ENCODE measurements around the gene GFRA1. TPM values are rescaled to one million over a fixed set of nuclear protein-coding genes. Genes with fewer than 3 reads are reported as not detected.

Gene GFRA1
- polyA plus RNA-seq, 1 of the 3 experiments (the other 2 are of a cell fraction): 1.6 TPM

DNA sequence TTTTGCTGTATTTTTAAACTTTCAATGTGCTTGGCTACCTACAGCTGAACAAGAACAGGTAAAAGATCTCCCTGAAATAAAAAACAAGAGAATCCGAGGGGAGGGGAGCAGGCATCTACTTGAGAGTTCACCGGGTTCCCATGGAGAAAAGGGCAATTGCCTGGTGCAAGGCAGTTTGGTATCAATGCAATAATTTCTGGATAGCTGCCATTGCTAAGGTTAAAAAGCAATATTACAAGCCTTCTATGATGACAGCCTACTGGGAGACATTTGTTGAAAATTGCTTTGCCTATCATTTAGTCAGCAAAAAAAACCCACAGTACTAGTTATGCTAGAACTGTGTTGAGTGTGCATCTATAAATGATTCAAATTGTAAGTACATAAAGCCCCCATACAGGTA, 82.1 kb downstream of the GFRA1 start:
- no peaks in the 10 kb centered on the region for H3F3A ChIP-seq (replicated peaks; ENCODE audit: insufficient read depth)
- no peak overlapping the region for H3K27ac ChIP-seq (ENCODE audit: low read depth in 2 of 2, low read length in 1 of 2)
- H3K4me3 ChIP-seq (ENCODE audit: low read depth in 2 of 2, low read length in 1 of 2): no peak overlapping the region
- CTCF ChIA-PET: no interaction called here
- DNase-seq: no peak
- H3K9me2 ChIP-seq: no peaks in the 10 kb centered on the region
- H4K20me1 ChIP-seq (ENCODE audit: insufficient read depth): no peaks in the 10 kb centered on the region
- no peaks in the 10 kb centered on the region for H3K4me1 ChIP-seq (ENCODE audit: control insufficient read depth in 1 of 2, insufficient read depth in 2 of 2, low read depth in 1 of 2, low read length in 1 of 2)
- no peaks in the 10 kb centered on the region for H3K36me3 ChIP-seq (replicated peaks in 1 of 2; ENCODE audit: control insufficient read depth in 1 of 2, insufficient read depth in 2 of 2, low read length in 1 of 2)
- no peak overlapping the region for H3K4me2 ChIP-seq
- TF ChIP-seq YY1 (IDR thresholded peaks at IDR 0.05; ENCODE audit: low read depth) (no peak), FOXJ3 (CRISPR knock-in tag; IDR thresholded peaks at IDR 0.05) (no peak), NRF1 (IDR thresholded peaks at IDR 0.05; ENCODE audit: low read depth, low read length) (no peak), TCF12 (IDR thresholded peaks at IDR 0.05) (no peak), SIN3A (IDR thresholded peaks at IDR 0.05; ENCODE audit: borderline replicate concordance, low read depth, low read length) (no peak), FOXM1 (IDR thresholded peaks at IDR 0.05; ENCODE audit: low read depth) (no peak), RCOR1 (IDR thresholded peaks at IDR 0.05; ENCODE audit: low read length) (no peak), CTCF (IDR thresholded peaks at IDR 0.05) (no peak), RXRA (IDR thresholded peaks at IDR 0.05; ENCODE audit: borderline replicate concordance, low read depth) (no peak), GATA2 (CRISPR knock-in tag; IDR thresholded peaks at IDR 0.05) (no peak), RFX5 (IDR thresholded peaks at IDR 0.05; ENCODE audit: low read length) (no peak), IRF3 (IDR thresholded peaks at IDR 0.05; ENCODE audit: low read depth, low read length) (no peak), ELF1 (IDR thresholded peaks at IDR 0.05) (no peak), SMC3 (IDR thresholded peaks at IDR 0.05; ENCODE audit: low read depth, low read length) (no peak), GABPA (IDR thresholded peaks at IDR 0.05; ENCODE audit: low read depth) (no peak), TAF1 (IDR thresholded peaks at IDR 0.05; ENCODE audit: borderline replicate concordance, low read depth, low read length) (no peak), JUND (IDR thresholded peaks at IDR 0.05) (no peak)
- TF ChIP-seq, protein P1, sequence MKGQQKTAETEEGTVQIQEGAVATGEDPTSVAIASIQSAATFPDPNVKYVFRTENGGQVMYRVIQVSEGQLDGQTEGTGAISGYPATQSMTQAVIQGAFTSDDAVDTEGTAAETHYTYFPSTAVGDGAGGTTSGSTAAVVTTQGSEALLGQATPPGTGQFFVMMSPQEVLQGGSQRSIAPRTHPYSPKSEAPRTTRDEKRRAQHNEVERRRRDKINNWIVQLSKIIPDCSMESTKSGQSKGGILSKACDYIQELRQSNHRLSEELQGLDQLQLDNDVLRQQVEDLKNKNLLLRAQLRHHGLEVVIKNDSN (IDR thresholded peaks at IDR 0.05; ENCODE audit: borderline replicate concordance, low read depth): no peak
- TF ChIP-seq, protein P2, sequence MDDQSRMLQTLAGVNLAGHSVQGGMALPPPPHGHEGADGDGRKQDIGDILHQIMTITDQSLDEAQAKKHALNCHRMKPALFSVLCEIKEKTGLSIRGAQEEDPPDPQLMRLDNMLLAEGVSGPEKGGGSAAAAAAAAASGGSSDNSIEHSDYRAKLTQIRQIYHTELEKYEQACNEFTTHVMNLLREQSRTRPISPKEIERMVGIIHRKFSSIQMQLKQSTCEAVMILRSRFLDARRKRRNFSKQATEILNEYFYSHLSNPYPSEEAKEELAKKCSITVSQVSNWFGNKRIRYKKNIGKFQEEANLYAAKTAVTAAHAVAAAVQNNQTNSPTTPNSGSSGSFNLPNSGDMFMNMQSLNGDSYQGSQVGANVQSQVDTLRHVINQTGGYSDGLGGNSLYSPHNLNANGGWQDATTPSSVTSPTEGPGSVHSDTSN (IDR thresholded peaks at IDR 0.05): no peak
- TF ChIP-seq, protein P3, sequence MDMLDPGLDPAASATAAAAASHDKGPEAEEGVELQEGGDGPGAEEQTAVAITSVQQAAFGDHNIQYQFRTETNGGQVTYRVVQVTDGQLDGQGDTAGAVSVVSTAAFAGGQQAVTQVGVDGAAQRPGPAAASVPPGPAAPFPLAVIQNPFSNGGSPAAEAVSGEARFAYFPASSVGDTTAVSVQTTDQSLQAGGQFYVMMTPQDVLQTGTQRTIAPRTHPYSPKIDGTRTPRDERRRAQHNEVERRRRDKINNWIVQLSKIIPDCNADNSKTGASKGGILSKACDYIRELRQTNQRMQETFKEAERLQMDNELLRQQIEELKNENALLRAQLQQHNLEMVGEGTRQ (IDR thresholded peaks at IDR 0.05; ENCODE audit: borderline replicate concordance, low read depth, low read length): no peak
- WGBS (ENCODE audit: low lambda C conversion rate): 38% methylated on average over 2 of the region's 2 CpGs
- no peaks in the 10 kb centered on the region for H3K27me3 ChIP-seq (ENCODE audit: insufficient read depth)
- POLR2A ChIA-PET: no interaction called here
- H3K9ac ChIP-seq: no peak overlapping the region
- no peaks in the 10 kb centered on the region for H3K9me3 ChIP-seq
- H2AFZ ChIP-seq (ENCODE audit: low read depth): no peak overlapping the region
- H3K79me2 ChIP-seq (ENCODE audit: insufficient read depth): no peaks in the 10 kb centered on the region

Measured in SK-N-SH (cell line).